HG03378 (cell line): ENCODE data around the gene MSI2.

ENCODE experiments used
- ATAC-seq: cut with Tn5 transposase; IDR thresholded peaks from one replicate; pipeline ENCODE4 v1.9.1; 2021; ENCODE audit warnings: mild to moderate bottlenecking, moderate library complexity; ENCODE audit not compliant: unreplicated experiment

The MSI2 gene

DNA sequence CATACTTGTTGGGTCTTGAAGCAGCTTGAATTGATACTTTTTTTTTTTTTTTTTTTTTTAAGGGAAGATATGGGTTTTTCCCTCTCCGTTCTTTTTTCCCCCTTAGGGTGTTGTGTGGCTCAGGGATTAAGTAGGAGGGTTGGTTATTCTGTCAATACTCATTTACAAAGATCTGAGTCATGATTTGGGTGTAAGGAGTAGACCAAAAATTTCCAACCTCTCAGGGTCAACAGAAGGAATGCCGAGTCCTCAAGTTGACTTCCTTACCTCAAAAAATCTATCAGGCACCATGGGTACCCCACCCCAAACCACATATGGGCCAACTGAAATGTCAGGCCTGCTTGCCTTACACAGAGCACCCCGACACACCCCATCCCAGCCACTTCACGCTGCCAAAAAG lies 258.3 kb downstream of the MSI2 start:
- no peak for ATAC-seq

DNA sequence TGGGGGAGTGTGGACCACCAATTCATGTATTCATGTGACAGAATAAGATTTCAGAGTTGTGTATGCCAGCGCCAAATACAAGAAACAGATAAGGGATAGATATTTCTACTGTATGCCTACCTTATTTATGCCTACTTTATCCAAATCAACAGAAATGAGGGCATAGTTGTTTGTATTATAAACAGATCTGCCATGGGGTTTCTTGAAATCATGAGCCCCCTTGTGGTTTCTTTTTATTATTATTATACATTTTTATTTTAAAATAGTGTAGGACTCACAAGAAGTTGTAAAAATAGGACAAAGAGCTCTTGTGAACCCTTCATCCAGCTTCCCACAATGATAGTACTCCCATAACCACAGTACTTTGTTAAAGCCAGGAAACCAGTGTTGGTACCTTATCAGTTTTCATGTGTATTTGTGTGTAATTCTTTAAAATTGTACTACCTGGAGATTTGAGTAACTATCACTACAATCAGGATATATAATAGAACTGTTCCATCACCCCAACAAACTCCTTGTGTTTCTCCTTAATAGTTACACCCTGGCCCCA lies 259.4 kb downstream of the MSI2 start:
- ATAC-seq, result no peak

DNA sequence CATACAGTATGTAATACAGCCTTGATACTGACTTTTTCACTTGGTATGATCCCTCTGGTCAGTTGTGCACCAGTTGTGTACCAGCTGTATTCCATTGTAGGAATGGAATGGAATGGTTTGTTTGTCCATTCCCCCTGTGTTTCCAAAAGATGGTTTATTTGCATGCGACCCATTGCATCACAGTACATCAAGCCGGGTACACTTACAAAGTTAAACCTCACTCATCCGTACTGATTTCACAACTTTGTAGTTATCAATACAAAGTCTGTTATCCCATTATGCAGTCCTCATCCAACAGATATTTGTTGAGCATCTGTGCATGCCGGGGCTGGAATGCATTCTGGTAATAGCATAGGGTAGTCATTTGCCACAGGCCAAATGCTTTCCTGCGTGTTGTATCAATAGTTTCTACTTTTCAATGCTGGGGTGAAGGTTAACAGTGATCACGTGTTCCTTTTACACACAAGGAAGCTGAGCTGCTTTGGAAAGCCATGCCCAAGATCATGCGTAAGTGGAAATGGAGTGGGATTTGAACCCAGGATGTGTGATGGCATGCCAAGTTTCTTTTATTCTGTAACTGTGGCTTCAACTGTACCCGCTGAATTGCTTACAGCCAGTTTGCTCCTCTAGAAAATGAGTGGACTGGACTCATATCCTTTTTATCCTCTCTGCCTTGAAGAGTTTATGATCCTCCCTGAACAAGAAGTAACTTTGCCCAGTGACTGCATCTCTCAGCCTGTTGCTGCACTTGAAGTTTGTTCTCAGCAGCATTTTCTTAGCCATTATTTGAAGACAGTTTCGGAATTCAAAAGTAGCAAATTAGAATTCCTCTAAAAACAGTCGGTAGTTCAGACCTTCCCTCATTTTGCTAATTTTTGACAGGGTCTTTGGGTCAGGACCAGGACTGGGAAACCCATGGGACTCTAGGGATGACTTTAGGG lies 260.2 kb downstream of the MSI2 start:
- ATAC-seq, result no peak

GRCh38 chr17:57517273-57517631 lies 260.9 kb downstream of the MSI2 start:
- ATAC-seq, result no peak

DNA sequence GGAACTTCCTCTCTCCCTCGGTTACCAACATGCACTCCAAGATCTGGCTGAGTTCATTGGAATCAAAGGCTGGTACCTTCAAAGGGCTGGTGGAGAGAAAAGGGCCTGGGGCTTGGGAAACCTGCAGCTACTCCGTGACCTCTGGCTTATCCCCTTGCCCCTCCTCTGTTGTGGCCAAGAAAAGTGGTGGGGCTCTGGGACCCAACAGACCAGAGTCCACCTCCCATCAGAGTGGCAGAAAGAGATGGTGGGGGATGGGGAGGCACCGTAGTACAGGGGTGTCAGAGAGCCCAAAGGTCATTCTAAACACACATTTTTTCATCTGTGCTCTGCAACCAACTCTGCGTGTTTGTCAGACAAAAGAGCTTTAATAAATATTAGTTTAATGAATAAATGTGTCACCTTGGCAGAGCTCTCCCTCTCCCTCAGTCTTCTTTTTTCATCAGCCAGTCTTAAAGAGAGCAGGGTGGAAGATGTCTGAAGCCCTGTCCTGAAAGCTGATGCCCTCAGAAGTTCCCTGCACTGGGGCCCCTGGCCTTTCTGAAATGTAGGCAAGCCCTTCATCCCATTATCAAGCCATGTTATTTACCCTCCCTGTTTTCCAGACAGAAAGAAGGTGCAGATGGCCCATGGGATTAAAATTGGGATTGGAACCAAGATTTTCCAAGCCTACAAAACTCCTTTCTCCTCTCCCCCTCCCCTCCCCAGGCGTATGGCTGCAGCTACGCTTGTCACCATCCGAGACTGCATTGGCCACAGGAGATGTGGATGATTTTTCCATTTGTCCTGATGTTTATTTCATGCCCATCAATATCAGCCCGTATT lies 261.5 kb downstream of the MSI2 start:
- no peak for ATAC-seq

DNA sequence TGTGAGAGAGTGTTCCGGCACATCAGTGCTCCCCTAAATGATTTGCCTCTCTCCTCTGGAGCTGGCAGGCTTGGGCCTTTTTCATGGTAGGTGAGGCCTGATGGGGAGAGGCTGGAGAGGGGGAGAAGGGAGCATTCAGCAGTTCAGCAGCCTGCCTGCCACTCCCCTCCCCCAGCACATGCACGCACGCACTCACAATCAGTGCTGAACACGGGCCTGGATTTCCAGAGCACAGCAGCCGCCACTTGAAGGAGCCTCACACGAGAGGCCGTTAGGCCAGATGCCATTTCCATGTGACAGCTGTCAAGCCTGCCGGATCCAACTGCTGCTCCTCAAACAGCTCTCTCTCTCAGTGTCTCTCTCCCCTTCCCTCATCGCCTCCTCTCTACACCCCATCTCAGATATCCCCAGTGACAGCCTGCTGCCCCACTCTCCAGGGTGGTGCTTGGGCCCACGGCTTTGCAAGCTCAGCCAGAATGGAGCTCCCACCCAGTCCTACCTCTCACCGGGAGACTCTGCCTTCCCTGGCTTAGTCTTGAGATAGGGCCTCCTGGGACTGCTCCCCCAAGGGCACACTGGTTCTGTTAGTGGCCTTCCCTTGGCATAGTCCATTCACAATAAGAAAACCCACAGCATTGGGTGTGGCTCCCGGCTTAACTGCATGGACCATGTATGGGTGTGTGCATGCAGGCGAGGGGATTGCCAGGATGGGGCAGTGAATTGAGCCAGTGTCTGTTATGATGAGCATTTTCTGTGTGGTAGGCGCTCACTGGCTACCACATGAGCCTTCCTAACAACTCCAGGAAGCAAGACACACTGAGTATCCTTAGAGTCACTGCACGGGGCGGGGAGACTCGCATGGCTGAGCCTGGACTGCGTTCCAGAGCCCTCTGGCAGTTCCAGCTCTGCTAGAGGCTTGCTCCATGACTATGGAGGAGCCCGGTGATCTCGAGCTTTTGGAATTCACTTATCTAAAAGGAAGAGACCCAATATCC lies 262.6 kb downstream of the MSI2 start:
- ATAC-seq, result no peak

DNA sequence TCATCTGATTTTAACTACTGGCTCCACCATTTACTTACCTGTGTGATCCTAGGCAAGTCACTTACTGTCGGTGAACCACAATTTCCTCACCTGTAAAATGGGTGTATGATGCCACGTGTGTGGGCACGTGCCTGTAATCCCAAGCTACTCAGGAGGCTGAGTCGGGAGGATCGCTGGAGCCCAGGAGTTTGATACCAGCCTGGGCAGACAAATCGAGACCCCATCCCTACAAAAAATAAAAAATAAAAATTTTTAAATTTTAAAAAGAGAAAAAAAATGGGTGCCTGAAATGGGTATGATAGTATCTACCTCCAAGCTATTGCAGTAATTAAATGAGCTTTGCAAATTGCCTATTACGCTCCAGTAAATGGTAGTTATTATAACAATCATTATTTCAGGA lies 263.5 kb downstream of the MSI2 start:
- no peak for ATAC-seq

DNA sequence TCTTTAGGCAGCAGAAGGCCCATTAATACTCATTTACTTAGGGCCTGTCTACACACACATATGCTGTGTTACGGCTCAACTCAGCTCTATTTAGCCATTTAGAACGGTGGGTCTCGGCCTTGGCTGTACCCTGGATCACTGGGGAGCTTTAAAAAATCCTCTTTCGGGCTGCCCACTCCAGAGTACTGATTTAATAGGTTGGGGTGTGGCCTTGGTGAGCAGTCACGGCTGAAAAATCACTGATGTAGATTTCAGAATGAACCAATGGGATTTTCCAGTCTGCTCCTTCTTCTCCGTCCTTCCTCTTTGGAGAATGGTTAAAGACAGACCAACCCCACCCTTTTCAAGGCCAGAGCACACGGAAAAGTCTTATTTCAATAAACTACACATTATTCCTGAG lies 265.3 kb downstream of the MSI2 start:
- no peak for ATAC-seq

DNA sequence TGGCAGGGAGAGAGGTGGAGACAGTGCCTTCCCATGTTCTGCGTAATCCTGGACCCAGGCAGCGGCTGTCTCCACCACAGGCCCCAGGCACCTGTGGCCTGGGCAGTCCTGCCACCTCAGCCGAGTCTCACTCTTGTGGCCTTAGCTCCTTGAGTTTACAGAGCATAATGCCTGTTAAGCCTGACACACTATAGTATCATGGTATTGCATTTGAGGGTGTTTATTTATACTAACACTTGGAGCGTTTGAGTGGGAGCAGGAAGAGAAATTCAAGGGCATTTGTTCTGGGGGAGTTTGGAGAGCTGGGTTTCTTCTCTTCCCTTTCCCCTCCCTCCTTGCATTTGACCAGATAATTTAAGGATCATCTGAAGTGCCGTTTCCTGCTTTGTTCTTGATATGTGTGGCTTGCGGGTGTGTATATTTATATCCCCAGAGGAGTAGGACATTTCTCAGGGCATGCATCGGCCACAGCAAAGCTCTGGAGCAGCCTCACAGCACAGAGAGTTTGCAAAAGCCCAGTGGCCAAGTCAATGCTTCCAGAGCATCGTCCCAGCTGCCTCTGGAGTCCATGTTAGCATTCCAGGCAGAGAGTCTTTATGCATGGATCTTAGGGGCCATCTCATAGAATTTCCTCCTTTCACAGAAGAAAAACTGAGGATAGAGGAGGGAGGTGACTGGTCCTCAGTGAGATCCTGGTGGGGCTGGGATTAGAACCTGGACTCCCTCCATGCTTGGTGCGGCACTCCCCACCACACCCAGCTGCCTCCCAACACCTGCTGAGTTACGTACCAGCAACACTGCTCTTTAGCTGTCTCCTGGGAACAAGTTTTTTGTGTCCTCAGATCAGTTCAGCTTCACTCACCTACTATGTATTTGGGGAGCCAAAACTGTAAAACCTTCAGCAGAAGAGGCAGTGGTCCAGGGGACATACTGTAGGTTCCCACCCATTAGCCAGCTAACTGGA lies 266.0 kb downstream of the MSI2 start:
- no peak for ATAC-seq

DNA sequence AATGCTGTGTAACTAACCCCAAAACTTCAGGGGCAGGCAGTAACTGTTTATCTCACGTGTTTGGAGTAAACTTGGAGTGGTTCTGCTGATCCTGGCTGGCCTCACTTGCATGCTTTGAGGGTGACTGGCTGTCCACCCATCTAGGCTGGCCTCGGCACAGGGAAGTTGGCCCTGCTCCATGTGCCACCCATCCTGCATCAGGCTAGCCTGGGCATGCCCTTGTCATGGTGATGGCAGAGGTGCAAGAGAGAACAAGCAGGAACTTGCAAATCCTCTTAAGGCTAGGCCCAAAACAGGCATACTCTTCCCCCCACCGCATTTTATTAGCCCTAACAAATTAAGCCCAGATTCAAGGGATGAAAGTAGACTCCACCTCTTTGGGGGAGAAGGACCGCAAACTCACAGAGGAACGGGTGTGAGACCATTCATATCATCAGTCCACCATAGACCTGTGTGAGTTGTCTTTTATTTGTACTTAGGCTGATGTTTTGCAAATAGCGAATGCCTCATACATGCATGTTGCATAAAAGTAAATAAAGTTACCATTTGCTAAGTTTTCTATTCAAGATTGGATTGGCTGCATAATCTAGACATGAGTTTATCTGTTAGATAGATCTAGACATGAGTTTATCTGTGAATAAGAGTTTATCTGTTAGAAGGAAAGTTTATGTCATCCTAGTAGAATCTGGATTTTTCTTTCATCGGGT lies 267.8 kb downstream of the MSI2 start:
- no peak for ATAC-seq

DNA sequence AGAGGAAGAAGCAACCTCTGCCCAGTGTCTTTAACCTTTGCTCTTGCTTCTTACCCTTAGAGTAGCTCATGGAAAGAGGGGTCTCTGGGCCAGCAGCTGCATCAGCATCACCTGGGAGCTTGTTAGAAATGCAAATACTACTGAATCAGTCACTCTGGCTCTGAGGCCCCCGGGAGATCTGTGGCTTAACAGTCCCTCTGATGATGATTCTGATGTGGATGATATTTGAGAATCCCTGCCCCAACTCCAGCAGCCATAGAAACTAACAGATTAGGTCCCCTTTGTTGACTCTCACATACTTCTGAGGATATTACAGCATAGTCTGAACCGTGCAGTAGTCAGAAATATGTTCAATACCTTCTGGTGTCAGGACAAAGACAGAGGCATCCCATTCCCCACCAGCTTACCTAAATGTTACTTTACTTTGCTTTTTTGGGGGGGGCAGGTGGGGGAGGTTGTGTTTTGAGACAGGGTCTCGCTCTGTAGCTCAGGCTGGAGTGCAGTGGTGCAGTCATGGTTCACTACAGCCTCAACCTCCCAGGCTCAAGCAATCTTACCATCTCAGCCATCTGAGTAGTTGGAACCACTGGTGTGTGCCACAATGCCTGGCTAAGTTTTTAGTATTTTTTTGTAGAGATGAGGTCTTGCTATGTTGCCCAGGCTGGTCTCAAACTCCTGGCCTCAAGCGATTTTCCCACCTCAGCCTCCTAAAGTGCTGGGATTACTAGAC lies 268.7 kb downstream of the MSI2 start:
- ATAC-seq, result no peak

DNA sequence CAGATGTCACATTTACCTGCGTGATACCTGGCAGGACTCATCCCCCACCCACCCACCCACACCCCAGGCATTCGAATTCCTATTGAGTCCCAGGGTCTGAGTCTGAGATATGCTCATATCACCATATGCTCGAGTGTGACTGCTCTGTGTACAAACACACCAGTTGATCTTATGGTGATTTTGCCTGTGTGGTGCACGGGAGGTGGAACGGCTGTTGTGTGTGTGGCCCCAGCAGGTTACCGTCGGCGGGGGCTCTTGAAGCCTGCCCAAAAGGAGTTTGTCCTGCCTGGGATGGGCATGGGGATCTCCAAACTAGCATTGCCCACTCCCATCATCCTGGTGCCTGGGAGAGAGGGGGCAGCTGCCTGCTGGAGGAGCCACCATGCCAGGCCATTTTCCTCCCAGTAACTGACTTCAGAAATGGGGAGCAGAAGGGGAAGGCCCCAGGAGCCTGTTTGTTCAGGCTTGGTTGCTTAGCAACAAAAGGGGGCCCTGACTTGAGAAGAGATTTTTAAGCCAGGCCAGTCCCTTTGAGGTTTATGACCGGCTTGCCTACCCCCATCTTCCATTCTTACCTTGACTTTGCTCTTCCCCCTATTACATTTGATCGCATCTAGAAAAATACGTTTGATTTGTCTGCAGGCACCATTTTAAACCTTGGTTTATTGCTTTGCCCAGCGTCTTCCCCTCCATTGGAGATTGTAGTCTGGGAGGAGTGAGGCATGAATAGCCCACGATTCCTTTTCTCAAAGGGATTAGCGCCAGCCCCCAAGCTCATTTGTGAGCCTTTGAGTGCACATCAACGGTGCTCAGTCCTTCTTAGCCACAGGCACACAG lies 271.1 kb downstream of the MSI2 start:
- ATAC-seq, result no peak

DNA sequence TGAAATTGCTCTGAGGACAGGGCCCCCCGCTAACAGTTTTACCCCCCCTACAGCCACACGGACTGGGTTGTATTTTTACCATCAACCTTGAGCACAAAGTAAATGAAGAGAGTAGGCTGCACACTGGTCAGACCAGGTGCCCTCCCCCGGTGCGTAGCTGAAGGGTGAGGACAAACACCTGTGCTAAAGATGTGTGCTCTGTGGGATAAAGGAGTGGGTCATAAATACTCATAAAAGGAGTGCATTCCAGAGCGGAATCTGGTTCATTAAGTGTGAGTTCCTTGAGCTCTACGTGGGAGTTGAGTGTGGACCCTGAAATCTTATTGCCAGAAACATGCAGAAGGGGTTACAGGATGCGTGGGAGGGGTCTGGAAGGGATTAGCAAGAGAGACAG lies 271.7 kb downstream of the MSI2 start:
- no peak for ATAC-seq

DNA sequence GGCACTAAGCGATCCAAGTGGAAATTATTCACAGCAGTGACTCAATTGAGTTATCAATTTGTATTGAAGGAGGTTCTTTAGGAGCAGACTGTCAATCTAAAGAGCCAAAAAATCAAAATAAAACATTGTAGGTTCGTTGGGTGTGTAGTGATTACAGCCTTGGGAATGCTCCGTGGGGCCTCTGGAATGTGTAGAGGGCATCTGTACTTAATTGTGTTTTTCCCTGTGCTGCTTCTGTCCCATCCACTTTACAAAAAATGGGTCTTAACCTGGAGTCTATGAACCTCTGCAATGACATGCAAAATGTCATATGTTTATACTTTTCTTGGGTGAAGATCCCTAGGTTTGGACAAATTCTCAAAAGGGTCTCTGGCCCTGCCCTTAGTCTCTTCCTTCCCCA lies 273.7 kb downstream of the MSI2 start:
- no peak for ATAC-seq

DNA sequence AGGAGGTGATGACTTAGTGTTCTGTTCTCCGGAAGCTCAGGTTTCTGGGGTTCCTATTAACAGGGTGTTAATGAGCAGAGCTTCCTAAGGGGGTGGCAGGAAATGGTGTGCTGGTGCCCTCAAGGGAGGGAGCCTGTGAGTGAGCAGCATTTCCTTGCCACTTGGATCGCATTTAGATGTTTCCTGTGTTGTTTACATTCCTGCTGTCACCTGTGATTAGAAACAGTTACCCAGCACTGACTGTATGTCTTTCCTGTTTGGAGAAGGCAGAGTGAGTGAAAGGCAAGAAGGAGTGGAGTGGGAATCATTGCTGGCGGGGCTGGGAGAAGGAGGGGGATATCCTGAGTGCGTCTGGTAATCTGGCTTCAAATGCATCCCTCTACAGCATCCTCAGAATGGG lies 274.2 kb downstream of the MSI2 start:
- ATAC-seq, result no peak

DNA sequence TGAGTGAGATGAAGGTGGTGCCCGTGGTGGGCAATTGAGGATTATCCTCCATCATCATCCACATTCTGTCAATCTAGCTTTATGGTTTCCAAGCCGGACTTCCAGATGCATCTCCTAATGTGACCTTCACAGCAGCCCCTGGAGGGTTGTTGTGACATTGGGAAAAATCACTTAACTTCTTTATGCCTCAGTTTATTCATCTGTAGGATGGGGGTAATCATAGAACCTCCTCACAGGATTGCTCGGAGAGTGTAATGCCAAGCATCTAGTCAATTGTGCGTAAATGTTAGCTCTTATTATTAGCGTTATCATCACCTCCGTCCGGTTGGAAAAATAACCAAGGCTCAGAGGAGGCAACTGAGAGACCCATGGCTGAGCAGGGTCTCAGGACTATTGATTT lies 274.8 kb downstream of the MSI2 start:
- no peak for ATAC-seq
